ENCODE data around the gene TUBGCP6. TPM values are rescaled to one million over a fixed set of nuclear protein-coding genes. Genes with fewer than 3 reads are reported as not detected.

The TUBGCP6 gene
- total RNA-seq, 2 donors from 2014 or later = 19.2 to 33.4 TPM

GRCh38 chr22:50289942-50290630, 45.3 kb upstream of the TUBGCP6 start:
- H3K36me3 ChIP-seq = peaks cover 23% of the 10 kb centered on the region
- H3K9ac ChIP-seq (ENCODE audit: low read depth in 2 of 2, low read length in 2 of 2) = peak overlapping the region in 1 of 2 donors; percentile 35
- intact Hi-C loops (cut with DNase I) = no loop called here
- H3K27ac ChIP-seq = no peak overlapping the region
- H3K4me3 ChIP-seq = no peak overlapping the region
- TF ChIP-seq CTCF (IDR thresholded peaks at IDR 0.05) = no peak
- peaks cover 23% of the 10 kb centered on the region for H3K4me1 ChIP-seq
- no peaks in the 10 kb centered on the region for H3K9me3 ChIP-seq
- no peak for DNase-seq
- H3K27me3 ChIP-seq = no peaks in the 10 kb centered on the region

- Histone ChIP-seq H3K4me3 (no peak overlapping the region), H3K9me3 (no peaks in the 10 kb centered on the region), H3K9ac (ENCODE audit: low read depth in 2 of 2, low read length in 2 of 2) (no peak overlapping the region), H3K27ac (no peak overlapping the region), H3K36me3 (peaks cover 23% of the 10 kb centered on the region), H3K27me3 (no peaks in the 10 kb centered on the region), H3K4me1 (peaks cover 16% of the 10 kb centered on the region)
- TF ChIP-seq CTCF (IDR thresholded peaks at IDR 0.05) = no peak
- intact Hi-C loops (cut with DNase I) = no loop called here
- DNase-seq = no peak
Observed at GRCh38 chr22:50289151-50289941, 44.5 kb upstream of the TUBGCP6 start.

- no peak for TF ChIP-seq CTCF (IDR thresholded peaks at IDR 0.05)
- Histone ChIP-seq H3K36me3 (peaks cover 23% of the 10 kb centered on the region), H3K4me3 (no peak overlapping the region), H3K4me1 (peaks cover under 1% of the 10 kb centered on the region), H3K9me3 (no peaks in the 10 kb centered on the region), H3K27ac (no peak overlapping the region), H3K9ac (ENCODE audit: low read depth in 2 of 2, low read length in 2 of 2) (no peak overlapping the region), H3K27me3 (no peaks in the 10 kb centered on the region)
- no peak for DNase-seq
- intact Hi-C loops (cut with DNase I) = no loop called here
Observed at GRCh38 chr22:50287731-50288130, 42.9 kb upstream of the TUBGCP6 start.

- no peak overlapping the region for H3K27ac ChIP-seq
- H3K36me3 ChIP-seq = peaks cover 26% of the 10 kb centered on the region
- H3K9ac ChIP-seq (ENCODE audit: low read depth in 2 of 2, low read length in 2 of 2) = no peak overlapping the region
- no peak overlapping the region for H3K4me3 ChIP-seq
- DNase-seq = no peak
- H3K4me1 ChIP-seq = no peaks in the 10 kb centered on the region
- intact Hi-C loops (cut with DNase I) = no loop called here
- no peaks in the 10 kb centered on the region for H3K27me3 ChIP-seq
- TF ChIP-seq CTCF (IDR thresholded peaks at IDR 0.05) = no peak
- H3K9me3 ChIP-seq = no peaks in the 10 kb centered on the region
Observed at GRCh38 chr22:50286701-50287318, 42.0 kb upstream of the TUBGCP6 start.

- Histone ChIP-seq H3K27me3 (no peaks in the 10 kb centered on the region), H3K9me3 (no peaks in the 10 kb centered on the region), H3K36me3 (peaks cover 31% of the 10 kb centered on the region), H3K4me3 (no peak overlapping the region), H3K27ac (no peak overlapping the region), H3K9ac (ENCODE audit: low read depth in 2 of 2, low read length in 2 of 2) (no peak overlapping the region), H3K4me1 (no peaks in the 10 kb centered on the region)
- no peak for DNase-seq
- TF ChIP-seq CTCF (IDR thresholded peaks at IDR 0.05) = no peak
- intact Hi-C loops (cut with DNase I) = no loop called here
Observed at GRCh38 chr22:50286275-50286674, 41.5 kb upstream of the TUBGCP6 start.
